ENCODE results near the gene WWOX. TPM values are rescaled to one million over a fixed set of nuclear protein-coding genes. Genes with fewer than 3 reads are reported as not detected.
"Not testable (repeated sequence)": the region's sequence is repeated elsewhere in the genome, so short reads cannot be mapped to it uniquely, and the experiment has no call there.

Gene WWOX
- total RNA-seq, 1 donor from 2014 or later = 29.6 TPM

GRCh38 chr16:78599271-78599670, 499.8 kb downstream of the WWOX start:
- no peak for TF ChIP-seq CTCF (conservative IDR thresholded peaks at IDR 0.05; ENCODE audit: low read depth, low read length)
- no peak for DNase-seq (ENCODE audit: low read depth)
- H3K4me3 ChIP-seq (ENCODE audit: low read depth, low read length) = no peak overlapping the region

GRCh38 chr16:78604423-78605062, 505.1 kb downstream of the WWOX start:
- not testable (repeated sequence) for H3K4me3 ChIP-seq (ENCODE audit: low read depth, low read length); DNase-seq (ENCODE audit: low read depth)

- DNase-seq (ENCODE audit: low read depth) = no peak
- TF ChIP-seq CTCF (conservative IDR thresholded peaks at IDR 0.05; ENCODE audit: low read depth, low read length) = no peak
- no peak overlapping the region for H3K4me3 ChIP-seq (ENCODE audit: low read depth, low read length)
Measured at GRCh38 chr16:78605548-78606101, 506.2 kb downstream of the WWOX start.

- TF ChIP-seq CTCF (conservative IDR thresholded peaks at IDR 0.05; ENCODE audit: low read depth, low read length) = no peak
- DNase-seq (ENCODE audit: low read depth) = no peak
- H3K4me3 ChIP-seq (ENCODE audit: low read depth, low read length) = no peak overlapping the region
Measured at GRCh38 chr16:78606545-78606944, 507.1 kb downstream of the WWOX start.

- no peak for DNase-seq (ENCODE audit: low read depth)
- no peak overlapping the region for H3K4me3 ChIP-seq (ENCODE audit: low read depth, low read length)
- TF ChIP-seq CTCF (conservative IDR thresholded peaks at IDR 0.05; ENCODE audit: low read depth, low read length) = no peak
Measured at GRCh38 chr16:78607022-78607421, 507.6 kb downstream of the WWOX start.

- DNase-seq (ENCODE audit: low read depth) = no peak
Measured at GRCh38 chr16:78607465-78607864, 508.0 kb downstream of the WWOX start.

GRCh38 chr16:78608305-78608776, 508.9 kb downstream of the WWOX start:
- no peak overlapping the region for H3K4me3 ChIP-seq (ENCODE audit: low read depth, low read length)
- no peak for DNase-seq (ENCODE audit: low read depth)
- no peak for TF ChIP-seq CTCF (conservative IDR thresholded peaks at IDR 0.05; ENCODE audit: low read depth, low read length)

More at GRCh38 chr16:78607465-78607864, 508.0 kb downstream of the WWOX start:
- no peak overlapping the region for H3K4me3 ChIP-seq (ENCODE audit: low read depth, low read length)
- no peak for TF ChIP-seq CTCF (conservative IDR thresholded peaks at IDR 0.05; ENCODE audit: low read depth, low read length)

All from epithelial cell of proximal tubule (primary cell).